ENCODE measurements around the gene SLC66A2.

The SLC66A2 gene

GRCh38 chr18:79871481-79872091 lies 79.9 kb downstream of the SLC66A2 start:
- H3K4me2 ChIP-seq (ENCODE audit: low read length) = no peak overlapping the region
- H3K4me3 ChIP-seq (ENCODE audit: low read length) = no peak overlapping the region
- H3K27ac ChIP-seq (ENCODE audit: low read depth, low read length) = no peak overlapping the region
- no peak overlapping the region for H4K8ac ChIP-seq (ENCODE audit: low read depth, low read length)
- H4K5ac ChIP-seq (ENCODE audit: low read length) = no peak overlapping the region
- H3K18ac ChIP-seq (ENCODE audit: low read length) = no peak overlapping the region
- H3K4ac ChIP-seq (ENCODE audit: low read depth, low read length) = no peak overlapping the region
- H2BK5ac ChIP-seq (ENCODE audit: low read length) = no peak overlapping the region
- DNase-seq = no peak
- WGBS (ENCODE audit: extremely low coverage, insufficient coverage, low lambda C conversion rate) = no CpG with 5 or more reads among the region's 33 CpGs
- H2BK120ac ChIP-seq (ENCODE audit: low read depth, low read length) = no peak overlapping the region
- no peaks in the 10 kb centered on the region for H3K79me2 ChIP-seq (ENCODE audit: control insufficient read depth, insufficient read depth, low read length)
- H2BK15ac ChIP-seq (replicated peaks; ENCODE audit: low read depth) = no peak overlapping the region
- H3K23ac ChIP-seq (ENCODE audit: low read length) = no peak overlapping the region
- H3K4me1 ChIP-seq (ENCODE audit: control insufficient read depth, low read depth, low read length) = no peaks in the 10 kb centered on the region
- no peaks in the 10 kb centered on the region for H3K36me3 ChIP-seq (ENCODE audit: control insufficient read depth, insufficient read depth, low read length)
- no peaks in the 10 kb centered on the region for H3K27me3 ChIP-seq (ENCODE audit: insufficient read depth, low read length, poor library complexity)
- H3K56ac ChIP-seq (ENCODE audit: low read length) = no peak overlapping the region
- no peaks in the 10 kb centered on the region for H3K79me1 ChIP-seq (ENCODE audit: low read length)
- no peak overlapping the region for H2AK5ac ChIP-seq (ENCODE audit: low read length)
- no peak overlapping the region for H3K9ac ChIP-seq (ENCODE audit: low read length)

DNA sequence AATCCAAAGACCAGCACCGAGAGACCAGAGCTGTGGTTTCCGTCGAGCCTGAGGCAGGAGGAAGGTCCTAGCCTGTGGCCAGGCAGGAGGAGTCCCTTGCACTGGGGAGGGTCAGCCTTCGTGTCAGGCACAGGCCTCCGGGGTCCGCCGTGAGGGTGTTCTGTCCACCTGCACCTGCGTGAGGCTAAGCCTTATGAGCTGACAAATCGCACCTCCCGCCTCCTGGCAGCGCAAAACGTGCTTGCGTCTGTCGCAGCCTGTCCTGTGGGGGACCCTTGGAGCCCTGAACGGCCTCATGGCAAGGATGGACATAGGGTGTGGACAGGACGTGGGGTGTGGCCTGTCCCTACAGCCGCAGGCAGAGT lies 80.4 kb downstream of the SLC66A2 start:
- H3K27me3 ChIP-seq (ENCODE audit: insufficient read depth, low read length, poor library complexity) = no peaks in the 10 kb centered on the region

GRCh38 chr18:79870301-79871025 lies 81.0 kb downstream of the SLC66A2 start:
- H3K23ac ChIP-seq (ENCODE audit: low read length) = no peak overlapping the region
- no peak overlapping the region for H3K4ac ChIP-seq (ENCODE audit: low read depth, low read length)
- no peak overlapping the region for H2BK15ac ChIP-seq (replicated peaks; ENCODE audit: low read depth)
- H4K8ac ChIP-seq (ENCODE audit: low read depth, low read length) = no peak overlapping the region
- H4K5ac ChIP-seq (ENCODE audit: low read length) = no peak overlapping the region
- H3K36me3 ChIP-seq (ENCODE audit: control insufficient read depth, insufficient read depth, low read length) = no peaks in the 10 kb centered on the region
- H3K79me1 ChIP-seq (ENCODE audit: low read length) = no peaks in the 10 kb centered on the region
- H3K4me3 ChIP-seq (ENCODE audit: low read length) = no peak overlapping the region
- H2BK5ac ChIP-seq (ENCODE audit: low read length) = no peak overlapping the region
- H2AK5ac ChIP-seq (ENCODE audit: low read length) = no peak overlapping the region
- no peak overlapping the region for H3K56ac ChIP-seq (ENCODE audit: low read length)
- DNase-seq = no peak
- H2BK120ac ChIP-seq (ENCODE audit: low read depth, low read length) = no peak overlapping the region
- no peak overlapping the region for H3K18ac ChIP-seq (ENCODE audit: low read length)
- H3K4me2 ChIP-seq (ENCODE audit: low read length) = no peak overlapping the region
- no CpG with 5 or more reads among the region's 19 CpGs for WGBS (ENCODE audit: extremely low coverage, insufficient coverage, low lambda C conversion rate)
- no peaks in the 10 kb centered on the region for H3K79me2 ChIP-seq (ENCODE audit: control insufficient read depth, insufficient read depth, low read length)
- no peak overlapping the region for H3K27ac ChIP-seq (ENCODE audit: low read depth, low read length)
- H3K27me3 ChIP-seq (ENCODE audit: insufficient read depth, low read length, poor library complexity) = no peaks in the 10 kb centered on the region
- no peaks in the 10 kb centered on the region for H3K4me1 ChIP-seq (ENCODE audit: control insufficient read depth, low read depth, low read length)
- H3K9ac ChIP-seq (ENCODE audit: low read length) = no peak overlapping the region

More for the DNA sequence above, 80.4 kb downstream of the SLC66A2 start:
- no peak for DNase-seq
- Histone ChIP-seq H3K9ac (ENCODE audit: low read length) (no peak overlapping the region), H4K5ac (ENCODE audit: low read length) (no peak overlapping the region), H3K79me2 (ENCODE audit: control insufficient read depth, insufficient read depth, low read length) (no peaks in the 10 kb centered on the region), H3K4me2 (ENCODE audit: low read length) (no peak overlapping the region), H3K36me3 (ENCODE audit: control insufficient read depth, insufficient read depth, low read length) (no peaks in the 10 kb centered on the region), H2BK120ac (ENCODE audit: low read depth, low read length) (no peak overlapping the region), H2AK5ac (ENCODE audit: low read length) (no peak overlapping the region), H3K18ac (ENCODE audit: low read length) (no peak overlapping the region), H2BK5ac (ENCODE audit: low read length) (no peak overlapping the region), H3K56ac (ENCODE audit: low read length) (no peak overlapping the region), H3K4ac (ENCODE audit: low read depth, low read length) (no peak overlapping the region), H3K79me1 (ENCODE audit: low read length) (no peaks in the 10 kb centered on the region), H3K23ac (ENCODE audit: low read length) (no peak overlapping the region), H3K4me1 (ENCODE audit: control insufficient read depth, low read depth, low read length) (no peaks in the 10 kb centered on the region), H3K4me3 (ENCODE audit: low read length) (no peak overlapping the region), H4K8ac (ENCODE audit: low read depth, low read length) (no peak overlapping the region), H3K27ac (ENCODE audit: low read depth, low read length) (no peak overlapping the region), H2BK15ac (replicated peaks; ENCODE audit: low read depth) (no peak overlapping the region)
- no CpG with 5 or more reads among the region's 17 CpGs for WGBS (ENCODE audit: extremely low coverage, insufficient coverage, low lambda C conversion rate)

DNA sequence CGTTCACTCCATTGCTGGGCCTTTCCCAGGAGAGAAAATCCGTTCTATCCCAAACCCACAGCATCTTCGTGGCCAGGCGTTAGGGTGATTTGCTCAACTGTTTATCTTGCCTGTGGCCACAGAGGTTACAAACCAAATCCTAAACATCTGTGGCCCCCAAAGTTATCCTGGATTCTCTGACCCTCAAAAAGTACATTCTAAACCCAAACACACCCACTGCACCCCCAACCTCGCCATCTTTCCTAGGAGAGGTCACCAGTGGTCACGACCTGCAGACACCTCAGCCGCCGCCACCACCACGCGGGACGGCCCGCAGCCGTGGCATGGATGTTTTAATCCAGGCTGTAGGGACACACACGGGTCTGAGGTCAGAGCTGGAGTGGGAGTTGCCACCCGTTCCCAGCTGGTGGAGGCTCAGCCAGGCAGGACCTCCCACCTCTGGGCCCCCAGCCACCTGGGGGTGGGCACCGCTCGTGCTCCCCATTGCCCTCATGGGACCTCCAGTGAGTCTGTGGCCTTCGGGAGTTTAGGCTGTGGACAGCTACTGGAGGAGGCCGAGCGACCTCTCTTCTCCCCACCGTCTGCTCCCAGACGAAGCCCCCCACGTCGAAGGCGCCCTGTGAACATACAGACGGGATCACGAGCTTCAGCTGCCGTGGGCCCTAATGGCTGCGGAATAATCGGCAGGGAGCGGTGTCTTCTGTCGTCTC lies 81.7 kb downstream of the SLC66A2 start:
- no CpG with 5 or more reads among the region's 32 CpGs for WGBS (ENCODE audit: extremely low coverage, insufficient coverage, low lambda C conversion rate)
- Histone ChIP-seq H2BK15ac (replicated peaks; ENCODE audit: low read depth) (no peak overlapping the region), H2BK5ac (ENCODE audit: low read length) (no peak overlapping the region), H3K4me2 (ENCODE audit: low read length) (no peak overlapping the region), H3K23ac (ENCODE audit: low read length) (no peak overlapping the region), H3K36me3 (ENCODE audit: control insufficient read depth, insufficient read depth, low read length) (no peaks in the 10 kb centered on the region), H2BK120ac (ENCODE audit: low read depth, low read length) (no peak overlapping the region), H3K4ac (ENCODE audit: low read depth, low read length) (no peak overlapping the region), H4K5ac (ENCODE audit: low read length) (no peak overlapping the region), H3K18ac (ENCODE audit: low read length) (no peak overlapping the region), H3K9ac (ENCODE audit: low read length) (no peak overlapping the region), H3K4me3 (ENCODE audit: low read length) (no peak overlapping the region), H3K56ac (ENCODE audit: low read length) (no peak overlapping the region), H3K27me3 (ENCODE audit: insufficient read depth, low read length, poor library complexity) (no peaks in the 10 kb centered on the region), H4K8ac (ENCODE audit: low read depth, low read length) (no peak overlapping the region), H3K79me2 (ENCODE audit: control insufficient read depth, insufficient read depth, low read length) (no peaks in the 10 kb centered on the region), H3K4me1 (ENCODE audit: control insufficient read depth, low read depth, low read length) (no peaks in the 10 kb centered on the region), H3K27ac (ENCODE audit: low read depth, low read length) (no peak overlapping the region), H2AK5ac (ENCODE audit: low read length) (no peak overlapping the region), H3K79me1 (ENCODE audit: low read length) (no peaks in the 10 kb centered on the region)
- DNase-seq = no peak

- Histone ChIP-seq H2BK5ac (ENCODE audit: low read length) (no peak overlapping the region), H3K36me3 (ENCODE audit: control insufficient read depth, insufficient read depth, low read length) (no peaks in the 10 kb centered on the region), H4K5ac (ENCODE audit: low read length) (no peak overlapping the region), H3K56ac (ENCODE audit: low read length) (no peak overlapping the region), H3K79me1 (ENCODE audit: low read length) (no peaks in the 10 kb centered on the region), H3K79me2 (ENCODE audit: control insufficient read depth, insufficient read depth, low read length) (no peaks in the 10 kb centered on the region), H3K9ac (ENCODE audit: low read length) (no peak overlapping the region), H2BK15ac (replicated peaks; ENCODE audit: low read depth) (no peak overlapping the region), H3K4me1 (ENCODE audit: control insufficient read depth, low read depth, low read length) (no peaks in the 10 kb centered on the region), H3K18ac (ENCODE audit: low read length) (no peak overlapping the region), H3K27me3 (ENCODE audit: insufficient read depth, low read length, poor library complexity) (no peaks in the 10 kb centered on the region), H4K8ac (ENCODE audit: low read depth, low read length) (no peak overlapping the region), H2AK5ac (ENCODE audit: low read length) (no peak overlapping the region), H3K4ac (ENCODE audit: low read depth, low read length) (no peak overlapping the region), H3K4me3 (ENCODE audit: low read length) (no peak overlapping the region), H3K4me2 (ENCODE audit: low read length) (no peak overlapping the region), H3K23ac (ENCODE audit: low read length) (no peak overlapping the region), H2BK120ac (ENCODE audit: low read depth, low read length) (no peak overlapping the region), H3K27ac (ENCODE audit: low read depth, low read length) (no peak overlapping the region)
- no CpG with 5 or more reads among the region's 32 CpGs for WGBS (ENCODE audit: extremely low coverage, insufficient coverage, low lambda C conversion rate)
- no peak for DNase-seq
These were observed 82.5 kb downstream of the SLC66A2 start for GRCh38 chr18:79868811-79869541.

Measured in mesendoderm (in vitro differentiated cells).